ENCODE measurements around the gene CPPED1. TPM values are rescaled to one million over a fixed set of nuclear protein-coding genes. Genes with fewer than 3 reads are reported as not detected.

CPPED1 gene
- total and polyA plus RNA-seq, 10 of the 15 experiments (the other 5 are each of a cell fraction or from before 2014, with no cell fraction given): 7.1 to 39.0 (median 16.0) TPM

- TF ChIP-seq RBBP5 (conservative IDR thresholded peaks at IDR 0.05): no peak
- no peak for TF ChIP-seq PKNOX1 (IDR thresholded peaks at IDR 0.05)
Measured at GRCh38 chr16:12667909-12668308, 135.8 kb downstream of the CPPED1 start (continued).

DNA sequence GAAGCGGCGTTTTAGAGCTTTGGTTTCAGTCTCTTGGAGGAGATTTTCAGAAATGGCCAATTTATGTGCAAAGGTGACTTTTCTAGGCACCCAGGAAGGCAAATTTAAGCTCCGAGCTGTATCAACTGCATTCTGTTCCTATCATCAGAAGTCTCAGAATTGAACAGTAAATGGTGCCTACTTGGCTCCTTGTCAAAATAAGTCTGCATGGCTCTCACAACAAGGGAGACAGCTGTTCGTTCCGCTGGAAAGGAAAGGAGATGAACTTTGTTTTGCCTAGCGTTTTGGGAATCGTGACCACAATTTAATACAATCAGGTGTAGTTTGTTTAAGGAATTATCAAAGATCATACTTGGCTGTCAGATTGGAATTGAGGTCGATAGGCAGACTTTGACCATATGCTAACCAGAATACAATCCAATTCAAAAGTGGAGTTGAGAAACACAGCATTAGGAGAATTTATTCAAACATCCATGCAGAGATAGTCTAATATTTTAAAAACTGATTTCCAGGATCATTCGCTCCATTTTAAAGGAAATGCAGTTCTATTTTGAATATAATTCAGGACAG is 139.4 kb downstream of the CPPED1 start:
- Histone ChIP-seq H3K27me3 (replicated peaks in 1 of 2; ENCODE audit: control insufficient read depth in 2 of 2, insufficient read depth in 2 of 2, low read length in 1 of 2) (no peaks in the 10 kb centered on the region), H3K4me2 (ENCODE audit: control insufficient read depth, insufficient read depth) (no peak overlapping the region), H3K79me2 (ENCODE audit: control insufficient read depth, insufficient read depth, low read length) (no peaks in the 10 kb centered on the region), H3K4me1 (ENCODE audit: control insufficient read depth, insufficient read depth, low read length) (no peaks in the 10 kb centered on the region), H3K4me3 (no peak overlapping the region), H4K20me1 (ENCODE audit: control insufficient read depth, insufficient read depth) (no peaks in the 10 kb centered on the region), H3K27ac (ENCODE audit: control insufficient read depth, insufficient read depth) (no peak overlapping the region), H3K9ac (ENCODE audit: control insufficient read depth, insufficient read depth, low read length) (no peak overlapping the region), H3K9me3 (replicated peaks; ENCODE audit: control insufficient read depth, insufficient read depth, low read length) (no peaks in the 10 kb centered on the region; the same call in 1 of the 3 replicates), H2AFZ (ENCODE audit: control insufficient read depth, low read depth, low read length) (no peak overlapping the region), H3K36me3 (ENCODE audit: control insufficient read depth in 2 of 2, insufficient read depth in 2 of 2, low read length in 1 of 2) (no peaks in the 10 kb centered on the region; a peak in 1 of 4 replicates)
- WGBS (ENCODE audit: insufficient coverage, insufficient replicate concordance, low lambda C conversion rate, missing lambda C conversion rate): 82% methylated on average over 9 of the region's 9 CpGs
- intact Hi-C loops (cut with micrococcal nuclease; ENCODE audit: unreplicated experiment) (no loop called here), in situ Hi-C loops (cut with MboI) (no loop called here)
- ATAC-seq (no peak), DNase-seq (ENCODE audit: low read depth, low spot score) (no peak), FAIRE-seq (no peak)
- BruUV-seq (replicated peaks): no TSS peak
- ChIA-PET RAD21 (ENCODE audit: unreplicated experiment) (no interaction called here), CTCF (no interaction called here), POLR2A (interaction anchor here (0.5 kb wide), 1 partner anchor 117 kb away, joined by 3 read pairs; no protein-coding TSS in a partner anchor), SMC1A (ENCODE audit: uncharacterized antibody, unreplicated experiment) (interaction anchor here (0.5 to 0.9 kb wide), 2 partner anchors 14 to 1172 kb away, joined by 3 read pairs; no protein-coding TSS in a partner anchor)
- no peak for TF ChIP-seq SUPT20H (IDR thresholded peaks at IDR 0.05; ENCODE audit: borderline replicate concordance, control insufficient read depth, low read depth, low read length)
- no peak for TF ChIP-seq CBX5 (IDR thresholded peaks at IDR 0.05; ENCODE audit: low read depth)
- TF ChIP-seq CEBPB (IDR thresholded peaks at IDR 0.05; ENCODE audit: borderline replicate concordance in 1 of 2, low read depth in 2 of 2, low read length in 2 of 2): no peak
- no peak for TF ChIP-seq ZNF207 (IDR thresholded peaks at IDR 0.05; ENCODE audit: borderline replicate concordance)
- no peak for TF ChIP-seq MYC (IDR thresholded peaks at IDR 0.05; ENCODE audit: insufficient read depth, insufficient read length, insufficient replicate concordance, low read length, severe bottlenecking)
- no peak for TF ChIP-seq ASH2L (IDR thresholded peaks at IDR 0.05; ENCODE audit: borderline replicate concordance, low read depth)
- TF ChIP-seq, protein P1, sequence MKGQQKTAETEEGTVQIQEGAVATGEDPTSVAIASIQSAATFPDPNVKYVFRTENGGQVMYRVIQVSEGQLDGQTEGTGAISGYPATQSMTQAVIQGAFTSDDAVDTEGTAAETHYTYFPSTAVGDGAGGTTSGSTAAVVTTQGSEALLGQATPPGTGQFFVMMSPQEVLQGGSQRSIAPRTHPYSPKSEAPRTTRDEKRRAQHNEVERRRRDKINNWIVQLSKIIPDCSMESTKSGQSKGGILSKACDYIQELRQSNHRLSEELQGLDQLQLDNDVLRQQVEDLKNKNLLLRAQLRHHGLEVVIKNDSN (IDR thresholded peaks at IDR 0.05; ENCODE audit: borderline replicate concordance, extremely low read length, insufficient read depth, low read depth, low read length): no peak
- TF ChIP-seq NFIC (IDR thresholded peaks at IDR 0.05; ENCODE audit: low read depth, low read length): no peak
- TF ChIP-seq, protein P2, sequence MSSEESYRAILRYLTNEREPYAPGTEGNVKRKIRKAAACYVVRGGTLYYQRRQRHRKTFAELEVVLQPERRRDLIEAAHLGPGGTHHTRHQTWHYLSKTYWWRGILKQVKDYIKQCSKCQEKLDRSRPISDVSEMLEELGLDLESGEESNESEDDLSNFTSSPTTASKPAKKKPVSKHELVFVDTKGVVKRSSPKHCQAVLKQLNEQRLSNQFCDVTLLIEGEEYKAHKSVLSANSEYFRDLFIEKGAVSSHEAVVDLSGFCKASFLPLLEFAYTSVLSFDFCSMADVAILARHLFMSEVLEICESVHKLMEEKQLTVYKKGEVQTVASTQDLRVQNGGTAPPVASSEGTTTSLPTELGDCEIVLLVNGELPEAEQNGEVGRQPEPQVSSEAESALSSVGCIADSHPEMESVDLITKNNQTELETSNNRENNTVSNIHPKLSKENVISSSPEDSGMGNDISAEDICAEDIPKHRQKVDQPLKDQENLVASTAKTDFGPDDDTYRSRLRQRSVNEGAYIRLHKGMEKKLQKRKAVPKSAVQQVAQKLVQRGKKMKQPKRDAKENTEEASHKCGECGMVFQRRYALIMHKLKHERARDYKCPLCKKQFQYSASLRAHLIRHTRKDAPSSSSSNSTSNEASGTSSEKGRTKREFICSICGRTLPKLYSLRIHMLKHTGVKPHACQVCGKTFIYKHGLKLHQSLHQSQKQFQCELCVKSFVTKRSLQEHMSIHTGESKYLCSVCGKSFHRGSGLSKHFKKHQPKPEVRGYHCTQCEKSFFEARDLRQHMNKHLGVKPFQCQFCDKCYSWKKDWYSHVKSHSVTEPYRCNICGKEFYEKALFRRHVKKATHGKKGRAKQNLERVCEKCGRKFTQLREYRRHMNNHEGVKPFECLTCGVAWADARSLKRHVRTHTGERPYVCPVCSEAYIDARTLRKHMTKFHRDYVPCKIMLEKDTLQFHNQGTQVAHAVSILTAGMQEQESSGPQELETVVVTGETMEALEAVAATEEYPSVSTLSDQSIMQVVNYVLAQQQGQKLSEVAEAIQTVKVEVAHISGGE (CRISPR knock-in tag; IDR thresholded peaks at IDR 0.05): no peak
- no peak for TF ChIP-seq BRCA1 (IDR thresholded peaks at IDR 0.05; ENCODE audit: low read depth, low read length)
